Spleen (tissue), 7 donors: ENCODE data around the gene PLCB1.

ENCODE experiments used
- POLR2A ChIP-seq, 3 donors: fragments of 450-650 bp; IDR thresholded peaks; one replicate each; pipeline ENCODE4 v1.5.1; 2017; ENCODE audit warnings: antibody characterized with exemption in 3 of 3, mild to moderate bottlenecking in 1 of 3
- POLR2AphosphoS5 ChIP-seq, 3 donors: sonication (generic); formaldehyde crosslinking; IDR thresholded peaks; one replicate each; pipeline ENCODE4 v1.5.1; 2017; ENCODE audit warnings: antibody characterized with exemption in 3 of 3
- TF ChIP-seq, protein P1 (sequence below), 11 experiments: fragments of 200-600 bp in 7 of 11; fragments of 450-650 bp in 4 of 11; sonication (generic) in 4 of 11; IDR thresholded peaks in 8 of 11; conservative IDR thresholded peaks in 3 of 11; 1 replicate in 7 of 11; 2 replicates in 4 of 11; pipeline versions ENCODE4 v1.4.0 to v1.8.0; 2016 to 2021; ENCODE audit warnings: antibody characterized with exemption in 11 of 11, inconsistent platforms in 4 of 11, mild to moderate bottlenecking in 1 of 11
- donor health status: DM: no; HTN: no; CAD: no; lungs with moderate emphysema.
- donor health status: DM: no; HTN: no; CAD: no.
- donor health status: DM: no; HTN: no; CAD: no.

DNA sequence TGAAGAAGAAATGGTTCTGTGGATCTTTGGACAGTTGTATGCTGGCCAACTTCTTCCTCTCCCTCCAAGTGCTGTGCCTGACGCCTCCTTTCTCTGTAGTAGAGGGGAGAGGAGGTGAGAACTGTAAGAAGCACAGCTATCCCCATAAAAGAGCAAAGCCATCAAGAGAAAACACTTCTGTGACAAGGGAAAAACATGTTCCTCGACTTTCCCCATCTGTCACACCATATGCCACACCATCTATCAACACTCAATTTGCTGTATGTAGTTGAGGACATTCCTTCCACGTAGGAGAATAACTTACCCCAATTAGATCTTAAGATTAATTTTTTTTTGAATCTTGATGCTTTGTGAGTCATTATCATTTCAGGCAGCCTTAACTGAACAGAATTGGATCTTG lies 780.7 kb downstream of the PLCB1 start:
- TF ChIP-seq POLR2A (IDR thresholded peaks at IDR 0.05) = no peak
- TF ChIP-seq, protein P1, sequence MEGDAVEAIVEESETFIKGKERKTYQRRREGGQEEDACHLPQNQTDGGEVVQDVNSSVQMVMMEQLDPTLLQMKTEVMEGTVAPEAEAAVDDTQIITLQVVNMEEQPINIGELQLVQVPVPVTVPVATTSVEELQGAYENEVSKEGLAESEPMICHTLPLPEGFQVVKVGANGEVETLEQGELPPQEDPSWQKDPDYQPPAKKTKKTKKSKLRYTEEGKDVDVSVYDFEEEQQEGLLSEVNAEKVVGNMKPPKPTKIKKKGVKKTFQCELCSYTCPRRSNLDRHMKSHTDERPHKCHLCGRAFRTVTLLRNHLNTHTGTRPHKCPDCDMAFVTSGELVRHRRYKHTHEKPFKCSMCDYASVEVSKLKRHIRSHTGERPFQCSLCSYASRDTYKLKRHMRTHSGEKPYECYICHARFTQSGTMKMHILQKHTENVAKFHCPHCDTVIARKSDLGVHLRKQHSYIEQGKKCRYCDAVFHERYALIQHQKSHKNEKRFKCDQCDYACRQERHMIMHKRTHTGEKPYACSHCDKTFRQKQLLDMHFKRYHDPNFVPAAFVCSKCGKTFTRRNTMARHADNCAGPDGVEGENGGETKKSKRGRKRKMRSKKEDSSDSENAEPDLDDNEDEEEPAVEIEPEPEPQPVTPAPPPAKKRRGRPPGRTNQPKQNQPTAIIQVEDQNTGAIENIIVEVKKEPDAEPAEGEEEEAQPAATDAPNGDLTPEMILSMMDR (IDR thresholded peaks at IDR 0.05 in 8 of 11, conservative IDR thresholded peaks at IDR 0.05 in 3 of 11) = no peak
- TF ChIP-seq POLR2AphosphoS5 (IDR thresholded peaks at IDR 0.05) = no peak
